BE2C (cell line): ENCODE measurements around the gene GAD1.

Experiments
- DNase-seq: peaks from one replicate; pipeline ENCODE4 v3.0.0-alpha.2; 2020
- H3K27me3 ChIP-seq: fragments of 250-450 bp; sonication (Bioruptor Pico); 2 replicates; pipeline ENCODE4 v1.5.1; 2020; ENCODE audit warnings: mild to moderate bottlenecking
- H3K36me3 ChIP-seq: fragments of 250-450 bp; sonication (Bioruptor Pico); 2 replicates; pipeline ENCODE4 v1.5.1; 2020; ENCODE audit warnings: mild to moderate bottlenecking
- H3K4me1 ChIP-seq: fragments of 250-450 bp; sonication (Bioruptor Pico); 2 replicates; pipeline ENCODE4 v1.5.1; 2020
- H3K4me3 ChIP-seq: 2 replicates; pipeline ENCODE4 v1.5.1; 2011; ENCODE audit warnings: low read depth, low read length
- H3K9me3 ChIP-seq: fragments of 250-450 bp; sonication (Bioruptor Pico); 2 replicates; pipeline ENCODE4 v1.5.1; 2020
- CTCF ChIP-seq: IDR thresholded peaks from 2 replicates; pipeline ENCODE4 v1.5.1; 2012; ENCODE audit warnings: mild to moderate bottlenecking, low read depth, low read length

GAD1 gene

DNA sequence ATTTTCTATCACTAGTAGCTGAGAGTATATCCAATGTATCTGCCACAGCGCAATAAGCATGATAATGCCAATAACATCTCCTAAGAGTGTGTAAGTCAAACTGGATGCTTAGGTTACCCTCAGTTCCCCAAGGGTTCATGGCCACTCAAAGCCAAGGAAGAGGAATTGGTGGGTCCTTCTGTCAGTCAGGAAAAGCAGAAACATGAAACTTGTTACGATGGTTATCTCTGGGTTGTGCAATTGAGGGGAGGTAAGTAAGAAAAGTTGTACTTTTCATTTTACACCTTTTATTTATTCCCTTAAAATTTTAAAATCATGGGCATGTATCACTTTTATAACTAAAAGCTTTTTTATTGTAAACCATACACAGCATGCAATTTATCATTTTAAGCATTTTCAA lies 10.1 kb upstream of the GAD1 start:
- DNase-seq, result no peak
- no peaks in the 10 kb centered on the region for H3K9me3 ChIP-seq
- no peaks in the 10 kb centered on the region for H3K4me1 ChIP-seq
- no peak for TF ChIP-seq CTCF
- no peaks in the 10 kb centered on the region for H3K27me3 ChIP-seq
- H3K36me3 ChIP-seq, result no peaks in the 10 kb centered on the region
- no peak overlapping the region for H3K4me3 ChIP-seq

DNA sequence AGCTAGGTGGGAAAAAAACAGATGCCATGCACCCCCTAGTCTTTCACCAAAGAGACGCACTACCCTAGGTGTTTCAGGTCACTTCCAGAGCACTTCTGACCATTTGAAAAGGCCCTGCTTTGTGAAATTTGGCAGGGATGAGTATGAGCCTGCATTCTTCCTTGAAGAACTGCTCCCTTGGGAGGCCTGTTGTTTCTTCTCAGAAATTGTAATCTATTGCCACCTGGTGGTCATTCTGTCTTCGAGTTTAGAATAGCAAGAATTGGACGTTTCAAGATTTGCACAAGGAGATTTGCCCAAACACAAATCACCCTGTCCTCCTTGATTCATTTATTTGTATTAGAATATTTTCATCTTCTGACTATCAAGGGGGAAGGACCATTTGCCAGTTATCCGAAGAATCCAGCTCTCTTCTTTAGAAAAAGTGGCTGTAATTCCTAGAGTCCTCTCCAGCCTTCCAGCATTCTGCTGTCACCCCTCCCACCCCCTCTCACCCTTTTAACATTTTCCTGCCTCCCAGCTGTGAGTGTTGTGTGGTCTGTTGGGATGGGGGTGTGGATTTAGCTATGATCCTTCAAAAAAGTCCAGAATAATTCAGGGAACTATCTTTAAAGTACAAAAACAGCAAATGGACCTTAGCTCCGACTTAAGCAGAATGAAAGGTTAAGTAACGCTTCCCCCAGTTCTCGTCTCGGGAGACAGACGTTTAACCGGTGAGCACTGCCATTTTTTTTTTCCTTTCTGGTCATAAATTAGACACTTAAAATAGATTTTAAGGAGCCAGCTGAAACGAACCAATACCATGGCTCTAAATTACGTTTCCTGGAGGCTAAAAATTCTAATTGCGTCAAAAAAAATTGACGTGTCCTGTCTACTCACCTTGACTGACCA lies 3.7 kb upstream of the GAD1 start:
- Histone ChIP-seq H3K36me3 (no peaks in the 10 kb centered on the region), H3K27me3 (peaks cover 52% of the 10 kb centered on the region), H3K4me3 (no peak overlapping the region), H3K4me1 (no peaks in the 10 kb centered on the region), H3K9me3 (no peaks in the 10 kb centered on the region)
- peak; percentile 41 for DNase-seq
- peak; percentile 58 for TF ChIP-seq CTCF

- no peak overlapping the region for H3K4me3 ChIP-seq
- peaks cover 60% of the 10 kb centered on the region for H3K27me3 ChIP-seq
- H3K9me3 ChIP-seq, result no peaks in the 10 kb centered on the region
- no peaks in the 10 kb centered on the region for H3K4me1 ChIP-seq
- H3K36me3 ChIP-seq, result no peaks in the 10 kb centered on the region
- no peak for DNase-seq
- TF ChIP-seq CTCF, result no peak
Measured at GRCh38 chr2:170813611-170814532, 2.8 kb upstream of the GAD1 start.

GRCh38 chr2:170814533-170815230 lies 2.0 kb upstream of the GAD1 start:
- no peak for TF ChIP-seq CTCF
- H3K4me1 ChIP-seq, result no peaks in the 10 kb centered on the region
- DNase-seq, result no peak
- no peaks in the 10 kb centered on the region for H3K36me3 ChIP-seq
- no peaks in the 10 kb centered on the region for H3K9me3 ChIP-seq
- H3K27me3 ChIP-seq, result peaks cover 68% of the 10 kb centered on the region
- no peak overlapping the region for H3K4me3 ChIP-seq

DNA sequence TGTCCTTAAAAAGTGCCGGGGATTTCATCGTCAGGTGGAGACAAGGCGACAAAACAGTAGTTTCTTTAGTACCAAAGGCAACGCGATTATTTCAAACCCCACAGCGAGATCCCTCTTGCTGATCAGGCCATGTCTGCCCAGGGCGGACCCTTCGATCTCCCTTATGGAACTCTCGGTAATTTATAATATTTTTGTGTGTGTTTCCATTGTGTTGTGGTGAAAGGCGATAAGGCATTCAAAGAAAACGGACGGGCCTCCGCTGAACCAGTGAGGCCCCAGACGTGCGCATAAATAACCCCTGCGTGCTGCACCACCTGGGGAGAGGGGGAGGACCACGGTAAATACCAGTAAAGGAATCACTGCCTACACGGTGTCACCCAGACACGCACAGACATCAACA lies 1.4 kb upstream of the GAD1 start:
- Histone ChIP-seq H3K27me3 (peaks cover 74% of the 10 kb centered on the region), H3K4me3 (no peak overlapping the region), H3K36me3 (no peaks in the 10 kb centered on the region), H3K4me1 (no peaks in the 10 kb centered on the region), H3K9me3 (no peaks in the 10 kb centered on the region)
- no peak for TF ChIP-seq CTCF
- DNase-seq, result no peak
